DND-41 (cell line): ENCODE data around the gene PIGZ.

Source experiments
- EZH2 ChIP-seq: IDR thresholded peaks from 3 replicates; pipeline ENCODE4 v1.6.1; 2012; ENCODE audit warnings: borderline replicate concordance, low read depth, mild to moderate bottlenecking, moderate library complexity, low read length, inconsistent platforms; ENCODE audit not compliant: severe bottlenecking
- TF ChIP-seq, protein P1 (sequence below): IDR thresholded peaks from 2 replicates; pipeline ENCODE4 v1.5.1; 2012; ENCODE audit warnings: borderline replicate concordance, low read length, moderate library complexity, mild to moderate bottlenecking; ENCODE audit not compliant: poor library complexity, severe bottlenecking; ENCODE audit errors: extremely low read depth

GRCh38 chr3:197008436-197009209 lies 40.0 kb upstream of the PIGZ start:
- TF ChIP-seq, protein P1, sequence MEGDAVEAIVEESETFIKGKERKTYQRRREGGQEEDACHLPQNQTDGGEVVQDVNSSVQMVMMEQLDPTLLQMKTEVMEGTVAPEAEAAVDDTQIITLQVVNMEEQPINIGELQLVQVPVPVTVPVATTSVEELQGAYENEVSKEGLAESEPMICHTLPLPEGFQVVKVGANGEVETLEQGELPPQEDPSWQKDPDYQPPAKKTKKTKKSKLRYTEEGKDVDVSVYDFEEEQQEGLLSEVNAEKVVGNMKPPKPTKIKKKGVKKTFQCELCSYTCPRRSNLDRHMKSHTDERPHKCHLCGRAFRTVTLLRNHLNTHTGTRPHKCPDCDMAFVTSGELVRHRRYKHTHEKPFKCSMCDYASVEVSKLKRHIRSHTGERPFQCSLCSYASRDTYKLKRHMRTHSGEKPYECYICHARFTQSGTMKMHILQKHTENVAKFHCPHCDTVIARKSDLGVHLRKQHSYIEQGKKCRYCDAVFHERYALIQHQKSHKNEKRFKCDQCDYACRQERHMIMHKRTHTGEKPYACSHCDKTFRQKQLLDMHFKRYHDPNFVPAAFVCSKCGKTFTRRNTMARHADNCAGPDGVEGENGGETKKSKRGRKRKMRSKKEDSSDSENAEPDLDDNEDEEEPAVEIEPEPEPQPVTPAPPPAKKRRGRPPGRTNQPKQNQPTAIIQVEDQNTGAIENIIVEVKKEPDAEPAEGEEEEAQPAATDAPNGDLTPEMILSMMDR, result no peak
- no peak for TF ChIP-seq EZH2
